ENCODE measurements around the gene GSTO1. TPM values are rescaled to one million over a fixed set of nuclear protein-coding genes. Genes with fewer than 3 reads are reported as not detected.

Gene GSTO1
- total RNA-seq (2016; rRNA removed; fragmentation: Illumina TruSeq; extraction: Trizol) (300 and 418 TPM in 2 replicates), polyA plus RNA-seq (2011; rRNA removed) (152 and 228 TPM in 2 replicates), polyA minus RNA-seq (2011; rRNA and poly(A)+ RNA removed; ENCODE audit: low replicate concordance) (30.9 and 42.9 TPM in 2 replicates), Bru-seq, nascent RNA (percentile 98 among the genes with signal in this experiment), BruChase-seq, experiment 1, labeled RNA remaining after a 6-hour chase (percentile 92 among the genes with signal in this experiment), BruChase-seq, experiment 2, labeled RNA remaining after a 2-hour chase (percentile 93 among the genes with signal in this experiment)
- total RNA-seq (2016; cell fraction: cytosol; rRNA removed; fragmentation: Illumina TruSeq; extraction: Trizol; ENCODE audit: low read depth), result 151 and 179 TPM in 2 replicates
- 301 and 437 TPM in 2 replicates for total RNA-seq (2016; cell fraction: insoluble cytoplasmic fraction; rRNA removed; fragmentation: Illumina TruSeq; extraction: Trizol)
- total RNA-seq (2016; cell fraction: membrane; rRNA removed; fragmentation: Illumina TruSeq; extraction: Trizol), result 192 and 211 TPM in 2 replicates
- 110 and 113 TPM in 2 replicates for total RNA-seq (2016; cell fraction: nucleus; rRNA removed; fragmentation: Illumina TruSeq; extraction: Trizol)
- polyA plus RNA-seq (2011; cell fraction: cytosol; rRNA removed), result 147 and 153 TPM in 2 replicates
- 37.4 and 37.5 TPM in 2 replicates for polyA plus RNA-seq (2011; cell fraction: nucleus; rRNA removed)
- polyA plus RNA-seq (2012), result 165 and 247 TPM in 2 replicates
- polyA plus RNA-seq (2016; cell fraction: cytosol; fragmentation: Illumina TruSeq; extraction: Trizol; ENCODE audit: low read depth), result 177 and 202 TPM in 2 replicates
- polyA plus RNA-seq (2016; cell fraction: insoluble cytoplasmic fraction; fragmentation: Illumina TruSeq; extraction: Trizol; ENCODE audit: low read depth), result 365 and 402 TPM in 2 replicates
- polyA plus RNA-seq (2016; cell fraction: membrane; fragmentation: Illumina TruSeq; extraction: Trizol; ENCODE audit: low read depth), result 152 and 182 TPM in 2 replicates
- polyA plus RNA-seq (2016; cell fraction: nucleus; fragmentation: Illumina TruSeq; extraction: Trizol; ENCODE audit: insufficient read depth, low read depth), result 148 and 165 TPM in 2 replicates
- 56.1 and 62.9 TPM in 2 replicates for polyA minus RNA-seq (2011; cell fraction: cytosol; rRNA and poly(A)+ RNA removed)
- 58.7 and 65.3 TPM in 2 replicates for polyA minus RNA-seq (2011; cell fraction: nucleus; rRNA and poly(A)+ RNA removed)
- long read RNA-seq, experiment 1, transcript GSTO1-207 (6 exons, 1,052 nt), result minor isoform, 11 of 335 reads
- long read RNA-seq, experiment 1, transcript GSTO1-204 (5 exons, 829 nt), result minor isoform, 22 of 335 reads
- long read RNA-seq, experiment 1, transcript GSTO1-201 (5 exons, 900 nt), result minor isoform, 5 of 335 reads
- long read RNA-seq, experiment 1, transcript GSTO1-202 (6 exons, 972 nt), result major isoform, 245 of 335 reads
- long read RNA-seq, experiment 1, partial matches to known transcripts, result 21 of 335 reads
- long read RNA-seq, experiment 1, other reads (novel, unspliced or antisense), result 31 of 335 reads
- long read RNA-seq, experiment 2, transcript GSTO1-202 (6 exons, 972 nt), result major isoform, 261 of 398 reads
- long read RNA-seq, experiment 2, transcript GSTO1-204 (5 exons, 829 nt), result minor isoform, 26 of 398 reads
- long read RNA-seq, experiment 2, transcript GSTO1-207 (6 exons, 1,052 nt), result minor isoform, 11 of 398 reads
- long read RNA-seq, experiment 2, partial matches to known transcripts, result 29 of 398 reads
- long read RNA-seq, experiment 2, other reads (novel, unspliced or antisense), result 68 of 398 reads

DNA sequence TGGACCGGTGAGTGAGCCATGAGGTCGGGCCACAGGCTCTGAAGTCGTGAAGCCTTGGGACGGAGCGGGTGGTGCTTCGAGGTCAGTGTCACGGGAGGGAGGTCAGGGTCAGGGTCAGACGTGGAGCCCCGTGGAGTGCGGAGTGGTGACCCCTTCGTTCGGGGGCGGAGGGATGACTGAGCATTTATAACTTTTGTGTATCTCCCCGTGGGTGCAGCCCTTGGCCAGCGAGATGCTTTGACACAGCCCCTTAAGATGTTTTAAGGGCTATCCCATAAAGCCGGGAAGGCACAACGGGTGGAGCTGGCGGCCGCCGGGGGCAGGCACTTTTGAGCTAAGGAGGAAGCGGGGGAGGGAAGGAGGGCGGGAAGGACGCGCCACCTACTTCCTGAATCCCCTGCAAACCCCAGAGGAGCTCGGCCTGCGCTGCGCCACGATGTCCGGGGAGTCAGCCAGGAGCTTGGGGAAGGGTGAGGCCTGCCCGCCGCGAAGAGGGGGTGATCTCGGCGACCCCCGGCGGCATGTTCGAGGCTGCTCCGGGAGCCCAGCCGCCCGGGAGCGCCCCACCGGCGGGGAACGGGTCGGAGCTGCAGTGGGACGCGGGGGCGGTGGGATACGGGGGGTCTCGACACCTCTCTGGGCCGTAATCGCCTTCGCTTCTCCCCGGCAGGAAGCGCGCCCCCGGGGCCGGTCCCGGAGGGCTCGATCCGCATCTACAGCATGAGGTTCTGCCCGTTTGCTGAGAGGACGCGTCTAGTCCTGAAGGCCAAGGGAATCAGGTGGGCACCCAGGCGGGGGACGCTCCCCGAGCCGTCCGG is at the start of gene GSTO1:
Gene GSTO1, plus strand, starts transcription at position 400 of the 818 bp plus-strand sequence. Its CDS starts 37 bp downstream, at position 437.
- no TSS peak for BruUV-seq (replicated peaks)
- H3K4me3 ChIP-seq (replicated peaks in 1 of 3; ENCODE audit: insufficient read depth in 1 of 3, low read depth in 2 of 3, low read length in 3 of 3), result peak within 1 kb of the TSS; percentile 83 to 88 (median 88)
- H3K9ac ChIP-seq (ENCODE audit: insufficient read depth, low read depth, low read length), result peak within 1 kb of the TSS; percentile 83
- H3K4me2 ChIP-seq (ENCODE audit: low read depth, low read length), result peak within 1 kb of the TSS; percentile 84
- peaks cover 2 to 19% of the 10 kb centered on the region in 2 experiments; a peak in 4 of 5 replicates for H3K36me3 ChIP-seq (replicated peaks in 1 of 2; ENCODE audit: control insufficient read depth in 1 of 2, insufficient read depth in 2 of 2, low read length in 2 of 2)
- no peaks in the 10 kb centered on the region; a peak in 1 of 5 replicates for H3K27me3 ChIP-seq (ENCODE audit: control insufficient read depth in 1 of 2, insufficient read depth in 2 of 2, low read length in 2 of 2)
- H3K4me1 ChIP-seq (ENCODE audit: insufficient read depth, low read length), result peaks cover 81% of the 10 kb centered on the region
- DNase-seq (ENCODE audit: low spot score) (peak; percentile 35), FAIRE-seq (no peak), ATAC-seq (peak; percentile 39)
- CTCF ChIA-PET (ENCODE audit: low intra/inter-chr PET ratio, low total read pairs), result no interaction called here
- in situ Hi-C loops (cut with HindIII; ENCODE audit: extremely low pct_ligation_motif_present, low pct_unique_long_range_greater_than_20kb) (no loop called here), intact Hi-C loops (cut with micrococcal nuclease; ENCODE audit: unreplicated experiment) (loop anchor here (10.0 kb wide), 1 partner anchor 130 kb away; the partner anchor contains the start of gene SFR1)
- 0% methylated on average over 2 of the region's 69 CpGs for WGBS (ENCODE audit: low lambda C conversion rate)
- no peak within 1 kb of the TSS for H2AFZ ChIP-seq (ENCODE audit: low read length)
- POLR2A ChIA-PET, result interaction anchor here (0.7 to 6.7 kb wide), 13 partner anchors 9 to 133 kb away, joined by 3 to 59 read pairs (median 5); partner anchors contain the start of genes CFAP43, ITPRIP and SFR1
- H3K9me3 ChIP-seq (ENCODE audit: low read length), result no peaks in the 10 kb centered on the region
- H3K79me2 ChIP-seq (ENCODE audit: insufficient read depth, low read length), result peaks cover 59% of the 10 kb centered on the region
- peak within 1 kb of the TSS; percentile 90 for H3K27ac ChIP-seq (ENCODE audit: extremely low read length, insufficient read depth, low read length)
- H4K20me1 ChIP-seq (ENCODE audit: insufficient read depth, low read length), result peaks cover 5% of the 10 kb centered on the region; the same call in 1 of the 2 replicates
- TF ChIP-seq ZNF598 (CRISPR knock-in tag; IDR thresholded peaks at IDR 0.05; ENCODE audit: borderline replicate concordance) (0 out of 2 replicates have a peak, but pooled peaks have one; percentile 26), ZNF768 (CRISPR knock-in tag; IDR thresholded peaks at IDR 0.05) (peak; percentile 24; the same call in 1 of the 2 replicates), GABPA (IDR thresholded peaks at IDR 0.05; ENCODE audit: low read depth, low read length) (peak; percentile 43; the same call in 1 of the 2 replicates), GABPA (CRISPR knock-in tag; IDR thresholded peaks at IDR 0.05; ENCODE audit: low read depth) (peak; percentile 60), ZNF34 (CRISPR knock-in tag; IDR thresholded peaks at IDR 0.05; ENCODE audit: borderline replicate concordance) (0 out of 2 replicates have a peak, but pooled peaks have one; percentile 21), ZFP62 (CRISPR knock-in tag; IDR thresholded peaks at IDR 0.05) (no peak), SRSF1 (optimal IDR thresholded peaks at IDR 0.05; ENCODE audit: low read depth, low read length) (peak; percentile 78), ELF4 (CRISPR knock-in tag; IDR thresholded peaks at IDR 0.05; ENCODE audit: borderline replicate concordance) (peak; percentile 71; the same call in 1 of the 2 replicates), ZNF792 (CRISPR knock-in tag; IDR thresholded peaks at IDR 0.05) (peak; percentile 40; the same call in 1 of the 2 replicates), NCOA2 (CRISPR knock-in tag; IDR thresholded peaks at IDR 0.05) (0 out of 2 replicates have a peak, but pooled peaks have one; percentile 12), DMAP1 (CRISPR knock-in tag; IDR thresholded peaks at IDR 0.05) (peak; percentile 19; the same call in 1 of the 2 replicates), YEATS4 (CRISPR knock-in tag; IDR thresholded peaks at IDR 0.05; ENCODE audit: borderline replicate concordance) (peak; percentile 52; the same call in 1 of the 2 replicates), TCF7 (IDR thresholded peaks at IDR 0.05; ENCODE audit: low read depth) (no peak), HOXA7 (CRISPR knock-in tag; IDR thresholded peaks at IDR 0.05) (0 out of 2 replicates have a peak, but pooled peaks have one; percentile 21), TEAD3 (CRISPR knock-in tag; optimal IDR thresholded peaks at IDR 0.05; ENCODE audit: borderline replicate concordance) (peak; percentile 18), KAT8 (CRISPR knock-in tag; IDR thresholded peaks at IDR 0.05) (peak; percentile 29; the same call in 1 of the 2 replicates)
- TF ChIP-seq, protein P1, sequence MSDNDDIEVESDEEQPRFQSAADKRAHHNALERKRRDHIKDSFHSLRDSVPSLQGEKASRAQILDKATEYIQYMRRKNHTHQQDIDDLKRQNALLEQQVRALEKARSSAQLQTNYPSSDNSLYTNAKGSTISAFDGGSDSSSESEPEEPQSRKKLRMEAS (IDR thresholded peaks at IDR 0.05), result peak; percentile 69

Data from HepG2 (cell line).